ENCODE data around the gene SH3RF3. TPM values are rescaled to one million over a fixed set of nuclear protein-coding genes. Genes with fewer than 3 reads are reported as not detected.

SH3RF3 gene
- total RNA-seq, 1 donor from 2014 or later: 1.7 TPM

DNA sequence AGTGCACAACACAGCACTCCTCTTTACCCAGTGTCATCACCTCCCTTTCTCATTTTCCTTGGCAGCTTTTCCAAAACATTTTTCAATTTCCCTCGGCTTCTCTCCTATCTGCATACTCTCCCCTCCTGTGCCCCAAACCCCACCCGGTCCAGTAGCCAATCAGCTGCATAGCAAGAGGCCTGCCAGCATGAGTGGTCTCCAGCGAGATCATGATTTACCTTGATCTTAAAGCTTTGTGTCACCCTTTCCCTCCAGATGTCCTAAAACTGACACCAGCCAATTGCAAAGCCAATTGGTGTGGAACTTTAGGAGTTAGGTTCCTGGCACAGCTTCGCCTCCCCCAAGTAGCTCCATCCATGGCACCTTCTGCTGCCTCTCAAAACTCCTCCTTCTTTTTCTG is 45.2 kb upstream of the SH3RF3 start:
- peaks cover 11% of the 10 kb centered on the region for H3K9me3 Mint-ChIP-seq (ENCODE audit: unreplicated experiment)
- no peak overlapping the region for H3K27ac Mint-ChIP-seq (ENCODE audit: unreplicated experiment)
- TF ChIP-seq, protein P1, sequence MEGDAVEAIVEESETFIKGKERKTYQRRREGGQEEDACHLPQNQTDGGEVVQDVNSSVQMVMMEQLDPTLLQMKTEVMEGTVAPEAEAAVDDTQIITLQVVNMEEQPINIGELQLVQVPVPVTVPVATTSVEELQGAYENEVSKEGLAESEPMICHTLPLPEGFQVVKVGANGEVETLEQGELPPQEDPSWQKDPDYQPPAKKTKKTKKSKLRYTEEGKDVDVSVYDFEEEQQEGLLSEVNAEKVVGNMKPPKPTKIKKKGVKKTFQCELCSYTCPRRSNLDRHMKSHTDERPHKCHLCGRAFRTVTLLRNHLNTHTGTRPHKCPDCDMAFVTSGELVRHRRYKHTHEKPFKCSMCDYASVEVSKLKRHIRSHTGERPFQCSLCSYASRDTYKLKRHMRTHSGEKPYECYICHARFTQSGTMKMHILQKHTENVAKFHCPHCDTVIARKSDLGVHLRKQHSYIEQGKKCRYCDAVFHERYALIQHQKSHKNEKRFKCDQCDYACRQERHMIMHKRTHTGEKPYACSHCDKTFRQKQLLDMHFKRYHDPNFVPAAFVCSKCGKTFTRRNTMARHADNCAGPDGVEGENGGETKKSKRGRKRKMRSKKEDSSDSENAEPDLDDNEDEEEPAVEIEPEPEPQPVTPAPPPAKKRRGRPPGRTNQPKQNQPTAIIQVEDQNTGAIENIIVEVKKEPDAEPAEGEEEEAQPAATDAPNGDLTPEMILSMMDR (IDR thresholded peaks at IDR 0.05; ENCODE audit: partially characterized antibody, unreplicated experiment): no peak
- no peak for DNase-seq
- H3K4me1 Mint-ChIP-seq (ENCODE audit: low read depth, unreplicated experiment): no peaks in the 10 kb centered on the region
- peaks cover 8% of the 10 kb centered on the region for H3K27me3 Mint-ChIP-seq (ENCODE audit: unreplicated experiment)
- H3K4me3 Mint-ChIP-seq (ENCODE audit: unreplicated experiment): no peak overlapping the region
- H3K36me3 Mint-ChIP-seq (ENCODE audit: unreplicated experiment): no peaks in the 10 kb centered on the region

DNA sequence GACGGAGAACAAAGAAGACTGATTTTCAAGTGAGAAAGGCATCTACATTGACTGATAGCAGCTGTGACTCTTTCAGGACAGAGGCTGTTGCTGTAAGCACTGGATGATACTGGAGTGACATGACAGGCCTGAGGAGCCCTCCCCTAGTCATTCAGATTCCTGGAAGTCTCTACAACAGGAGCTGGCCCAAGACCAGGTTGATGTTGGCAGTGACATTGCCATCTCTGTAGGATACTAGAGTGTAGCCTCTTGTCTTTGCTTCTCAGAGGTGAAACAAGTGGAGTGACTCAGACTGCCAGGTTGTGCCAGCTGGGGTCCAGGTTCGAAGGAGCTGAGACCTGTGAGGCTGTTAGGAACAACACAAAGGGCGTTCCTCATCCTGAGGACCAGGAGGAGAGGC is 44.7 kb upstream of the SH3RF3 start:
- no peaks in the 10 kb centered on the region for H3K4me1 Mint-ChIP-seq (ENCODE audit: low read depth, unreplicated experiment)
- DNase-seq: no peak
- H3K36me3 Mint-ChIP-seq (ENCODE audit: unreplicated experiment): no peaks in the 10 kb centered on the region
- TF ChIP-seq, protein P1 (IDR thresholded peaks at IDR 0.05; ENCODE audit: partially characterized antibody, unreplicated experiment): no peak
- peaks cover 11% of the 10 kb centered on the region for H3K9me3 Mint-ChIP-seq (ENCODE audit: unreplicated experiment)
- H3K27me3 Mint-ChIP-seq (ENCODE audit: unreplicated experiment): peaks cover 8% of the 10 kb centered on the region
- no peak overlapping the region for H3K4me3 Mint-ChIP-seq (ENCODE audit: unreplicated experiment)
- no peak overlapping the region for H3K27ac Mint-ChIP-seq (ENCODE audit: unreplicated experiment)

DNA sequence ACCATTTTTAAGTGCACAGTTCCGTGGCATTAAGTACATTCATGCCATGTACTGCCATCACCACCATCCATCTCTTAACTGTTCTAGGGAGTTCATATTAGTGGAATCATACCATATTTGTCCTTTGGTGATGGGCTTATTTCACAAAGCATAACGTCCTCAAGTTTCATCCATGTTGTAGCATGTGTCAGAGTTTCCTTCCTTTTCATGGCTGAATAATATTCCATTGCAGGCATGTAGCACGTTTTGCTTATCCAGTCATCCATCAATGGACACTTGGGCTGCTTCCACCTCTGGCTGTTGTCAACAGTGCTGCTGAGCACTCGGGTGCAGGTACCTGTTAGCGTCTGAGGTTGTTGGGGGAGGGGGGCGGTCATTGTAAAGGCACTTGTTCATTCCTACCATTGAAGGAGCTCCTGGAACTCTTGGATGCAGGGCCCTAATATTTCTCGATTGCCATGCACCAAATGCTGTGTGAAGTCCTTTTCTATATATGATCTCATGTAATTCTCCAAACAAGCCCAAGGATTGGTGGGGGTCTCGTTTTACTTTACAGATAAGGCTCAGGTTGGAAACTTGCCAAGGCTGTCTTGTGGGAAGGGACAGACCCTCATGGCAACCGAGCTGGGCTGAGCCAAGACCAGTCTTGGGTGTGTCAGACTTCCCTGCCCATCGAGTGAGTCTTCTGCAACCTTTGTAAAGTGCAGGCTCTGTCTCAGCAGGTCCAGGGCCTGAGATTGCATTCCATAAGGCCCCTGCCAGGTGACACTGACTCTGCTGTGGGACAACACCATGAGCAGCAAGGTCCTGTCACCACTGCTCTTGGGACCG is 42.9 kb upstream of the SH3RF3 start:
- TF ChIP-seq, protein P1 (IDR thresholded peaks at IDR 0.05; ENCODE audit: partially characterized antibody, unreplicated experiment): no peak
- H3K9me3 Mint-ChIP-seq (ENCODE audit: unreplicated experiment): peaks cover 4% of the 10 kb centered on the region

DNA sequence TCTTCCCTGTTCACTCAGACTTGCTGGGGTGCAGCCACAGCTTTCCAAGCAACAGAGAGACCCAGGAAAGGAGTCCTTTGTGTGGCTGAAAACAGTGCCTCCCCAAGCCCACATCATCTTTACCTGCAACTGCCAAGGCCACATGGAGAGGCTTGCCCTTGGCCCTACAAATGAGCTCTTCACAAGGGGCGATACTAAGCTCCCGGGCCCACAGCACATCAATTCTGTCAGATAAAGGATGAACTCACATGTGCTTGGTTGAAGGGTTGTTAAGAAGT is 42.3 kb upstream of the SH3RF3 start:
- H3K4me3 Mint-ChIP-seq (ENCODE audit: unreplicated experiment): no peak overlapping the region
- peaks cover 5% of the 10 kb centered on the region for H3K9me3 Mint-ChIP-seq (ENCODE audit: unreplicated experiment)
- peaks cover 3% of the 10 kb centered on the region for H3K27me3 Mint-ChIP-seq (ENCODE audit: unreplicated experiment)
- no peak for DNase-seq
- no peak overlapping the region for H3K27ac Mint-ChIP-seq (ENCODE audit: unreplicated experiment)
- peaks cover 1% of the 10 kb centered on the region for H3K36me3 Mint-ChIP-seq (ENCODE audit: unreplicated experiment)
- no peaks in the 10 kb centered on the region for H3K4me1 Mint-ChIP-seq (ENCODE audit: low read depth, unreplicated experiment)
- TF ChIP-seq, protein P1 (IDR thresholded peaks at IDR 0.05; ENCODE audit: partially characterized antibody, unreplicated experiment): no peak

More for the DNA sequence above, 42.9 kb upstream of the SH3RF3 start:
- H3K4me3 Mint-ChIP-seq (ENCODE audit: unreplicated experiment): no peak overlapping the region
- H3K27me3 Mint-ChIP-seq (ENCODE audit: unreplicated experiment): peaks cover 3% of the 10 kb centered on the region
- H3K36me3 Mint-ChIP-seq (ENCODE audit: unreplicated experiment): no peaks in the 10 kb centered on the region
- no peak overlapping the region for H3K27ac Mint-ChIP-seq (ENCODE audit: unreplicated experiment)
- DNase-seq: no peak
- no peaks in the 10 kb centered on the region for H3K4me1 Mint-ChIP-seq (ENCODE audit: low read depth, unreplicated experiment)

DNA sequence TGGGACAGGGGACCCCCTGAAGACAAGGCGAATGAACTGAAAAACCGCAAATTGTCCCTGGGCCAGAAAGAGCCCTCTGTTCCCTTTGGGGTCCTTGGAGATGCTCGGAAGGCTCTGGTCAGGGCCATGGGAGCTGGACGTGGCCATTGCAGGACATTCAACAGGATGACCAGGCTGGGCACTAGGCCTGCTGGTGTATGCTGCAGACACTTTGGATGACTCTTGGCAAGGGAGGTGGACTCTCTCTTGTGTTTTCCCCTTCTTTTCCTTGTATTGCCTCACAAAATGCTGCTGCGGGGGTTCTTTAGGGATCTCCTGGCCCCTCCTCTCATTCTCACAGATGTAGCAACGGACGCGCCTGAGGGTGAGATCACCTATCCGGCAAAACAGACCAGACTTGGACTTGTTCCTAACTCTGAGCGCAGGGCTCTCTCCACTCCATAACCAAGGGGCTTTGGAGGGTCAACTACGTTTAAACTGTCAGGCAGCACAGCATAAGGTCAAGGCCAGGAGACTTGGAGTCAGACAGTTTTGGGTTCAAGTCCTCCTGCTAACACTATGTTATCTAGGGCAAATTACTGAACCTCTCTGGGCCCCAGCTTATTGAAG is 41.8 kb upstream of the SH3RF3 start:
- H3K9me3 Mint-ChIP-seq (ENCODE audit: unreplicated experiment): peaks cover 7% of the 10 kb centered on the region
- H3K4me1 Mint-ChIP-seq (ENCODE audit: low read depth, unreplicated experiment): no peaks in the 10 kb centered on the region
- H3K27ac Mint-ChIP-seq (ENCODE audit: unreplicated experiment): no peak overlapping the region
- peaks cover 6% of the 10 kb centered on the region for H3K36me3 Mint-ChIP-seq (ENCODE audit: unreplicated experiment)
- TF ChIP-seq, protein P1 (IDR thresholded peaks at IDR 0.05; ENCODE audit: partially characterized antibody, unreplicated experiment): no peak
- H3K27me3 Mint-ChIP-seq (ENCODE audit: unreplicated experiment): peaks cover 3% of the 10 kb centered on the region
- no peak for DNase-seq
- peak overlapping the region; percentile 47 for H3K4me3 Mint-ChIP-seq (ENCODE audit: unreplicated experiment)

All from glutamatergic neuron (in vitro differentiated cells).